HCT116 (cell line): ENCODE data around the gene ALX3.

ENCODE experiments used
- CTCF ChIP-seq, 3 experiments: fragments of 200-600 bp in 1 of 3; sonication (generic) in 1 of 3; IDR thresholded peaks in 2 of 3; conservative IDR thresholded peaks in 1 of 3; 2 replicates each; pipeline ENCODE4 v1.5.1; 2012 to 2017; ENCODE audit warnings: low read depth in 2 of 3, low read length in 2 of 3, antibody characterized with exemption in 1 of 3, borderline replicate concordance in 1 of 3, control low read depth in 1 of 3, mild to moderate bottlenecking in 1 of 3, mixed read lengths in 1 of 3, mixed run types in 1 of 3, moderate library complexity in 1 of 3; ENCODE audit not compliant: insufficient read depth in 1 of 3
- EGR1 ChIP-seq: IDR thresholded peaks from 2 replicates; pipeline ENCODE4 v1.6.1; 2012; ENCODE audit warnings: low read depth
- ELF1 ChIP-seq: IDR thresholded peaks from 2 replicates; pipeline ENCODE4 v1.6.1; 2012; ENCODE audit warnings: low read depth, borderline replicate concordance
- FOSL1 ChIP-seq: IDR thresholded peaks from 2 replicates; pipeline ENCODE4 v1.6.1; 2012; ENCODE audit warnings: low read depth
- POLR2A ChIP-seq: IDR thresholded peaks from 2 replicates; pipeline ENCODE4 v1.7.0; 2011; ENCODE audit warnings: borderline replicate concordance; ENCODE audit not compliant: insufficient read depth, insufficient read length; ENCODE audit errors: extremely low read depth
- POLR2AphosphoS5 ChIP-seq: IDR thresholded peaks from 2 replicates; pipeline ENCODE4 v1.6.1; 2011; ENCODE audit warnings: mild to moderate bottlenecking, low read depth, low read length, moderate library complexity
- REST ChIP-seq: IDR thresholded peaks from 2 replicates; pipeline ENCODE4 v1.6.1; 2012; ENCODE audit warnings: low read depth
- TCF7L2 ChIP-seq: IDR thresholded peaks from 2 replicates; pipeline ENCODE4 v1.7.0; 2011; ENCODE audit warnings: borderline replicate concordance, inconsistent platforms; ENCODE audit not compliant: insufficient read depth, insufficient read length; ENCODE audit errors: extremely low read depth
- ZNF274 ChIP-seq: fragments of 200-500 bp; sonication (Bioruptor generic); IDR thresholded peaks from 2 replicates; pipeline ENCODE4 v1.6.1; 2014; ENCODE audit warnings: mild to moderate bottlenecking, low read depth, low read length, inconsistent platforms

- TF ChIP-seq ZNF274, result no peak
- TF ChIP-seq CTCF (IDR thresholded peaks at IDR 0.05 in 2 of 3, conservative IDR thresholded peaks at IDR 0.05 in 1 of 3; ENCODE audit: borderline replicate concordance in 1 of 3, insufficient read depth in 1 of 3, low read depth in 2 of 3, low read length in 2 of 3), result no peak
- TF ChIP-seq REST, result no peak
- TF ChIP-seq POLR2A, result no peak
- TF ChIP-seq EGR1, result no peak
- no peak for TF ChIP-seq ELF1
- no peak for TF ChIP-seq POLR2AphosphoS5
- no peak for TF ChIP-seq FOSL1
- no peak for TF ChIP-seq TCF7L2
Observed at GRCh38 chr1:110100335-110100734, 29.9 kb upstream of the ALX3 start.
